Right lobe of liver (tissue), 6 donors: Measurements from ENCODE around the gene CNOT2. TPM values are rescaled to one million over a fixed set of nuclear protein-coding genes. Genes with fewer than 3 reads are reported as not detected.

Source experiments
- ATAC-seq, 4 donors: fragments of 200-7000 bp; cut with Tn5 transposase; one replicate each; pipeline ENCODE4 v1.9.1; 2020; ENCODE audit warnings: mild to moderate bottlenecking in 4 of 4, moderate library complexity in 4 of 4
- DNase-seq, 3 donors: peaks; one replicate each; pipeline ENCODE4 v3.0.0-alpha.2; 2020
- H3K27ac ChIP-seq, 3 donors: fragments of 200-600 bp; one replicate each; pipeline ENCODE4 v1.8.0; 2022
- H3K27me3 ChIP-seq, 2 donors: fragments of 200-600 bp; one replicate each; pipeline ENCODE4 v1.8.0; 2022
- H3K36me3 ChIP-seq, 4 donors: fragments of 200-600 bp; sonication (generic) in 1 of 4; one replicate each; pipeline versions ENCODE4 v1.5.1 to v1.8.0; 2017 to 2022; ENCODE audit warnings: control low read depth in 1 of 4
- H3K4me1 ChIP-seq, 4 donors: fragments of 200-600 bp; sonication (generic) in 1 of 4; one replicate each; pipeline versions ENCODE4 v1.5.1 to v1.8.0; 2017 to 2022; ENCODE audit warnings: control low read depth in 1 of 4
- H3K4me3 ChIP-seq, 3 donors: fragments of 200-600 bp; one replicate each; pipeline ENCODE4 v1.8.0; 2022
- H3K9me3 ChIP-seq, 4 donors: fragments of 200-600 bp; sonication (generic) in 1 of 4; one replicate each; pipeline versions ENCODE4 v1.5.1 to v1.8.0; 2017 to 2022; ENCODE audit warnings: control low read depth in 1 of 4
- POLR2A ChIP-seq: fragments of 450-650 bp; IDR thresholded peaks from one replicate; pipeline ENCODE4 v1.6.1; 2017; ENCODE audit warnings: antibody characterized with exemption, mild to moderate bottlenecking
- WGBS: methylation state at CpG from one replicate; pipeline ENCODE4 v1.1.6; 2018; ENCODE audit warnings: low coverage, low lambda C conversion rate; ENCODE audit not compliant: insufficient coverage; ENCODE audit errors: missing lambda C conversion rate; 5-methylcytosine and 5-hydroxymethylcytosine counted together
- intact Hi-C, 2 donors: fragments of 100-400 bp; cut with DNase I; formaldehyde crosslinking; loops; one replicate each; pipeline versions ENCODE4 v1.11.2 to v1.14.1; 2022
- total RNA-seq, 6 experiments: library from RNA; depleted of rRNA in 2 of 6; stranded (reverse); fragments of >200 nt in 2 of 6; fragmentation: NEBNext Ultra II Directional in 3 of 6; extraction: Animal tissue kit (Norgen Biotek cat#: 25700) in 3 of 6; gene quantifications; one replicate each; pipeline versions ENCODE4 v1.1.0 to v1.2.4, GENCODE V29; 2016 to 2023
- TF ChIP-seq, protein P1 (sequence below), 4 donors: fragments of 200-600 bp in 3 of 4; fragments of 450-650 bp in 1 of 4; IDR thresholded peaks; one replicate each; pipeline versions ENCODE4 v1.5.1 to v1.8.0; 2016 to 2022; ENCODE audit warnings: antibody characterized with exemption in 4 of 4, mild to moderate bottlenecking in 2 of 4
- donor health status: DM: no; HTN: yes; CAD: no.
- donor health status: DM: no; HTN: no; CAD: no.
- donor health status: DM: no; HTN: no; CAD: no.
- donor health status: DM: no; HTN: yes; CAD: no.
- donor health status: DM: no; HTN: yes; CAD: no.

The CNOT2 gene
- total RNA-seq, 6 experiments from 2014 or later: 24.6 to 65.9 (median 35.4) TPM

DNA sequence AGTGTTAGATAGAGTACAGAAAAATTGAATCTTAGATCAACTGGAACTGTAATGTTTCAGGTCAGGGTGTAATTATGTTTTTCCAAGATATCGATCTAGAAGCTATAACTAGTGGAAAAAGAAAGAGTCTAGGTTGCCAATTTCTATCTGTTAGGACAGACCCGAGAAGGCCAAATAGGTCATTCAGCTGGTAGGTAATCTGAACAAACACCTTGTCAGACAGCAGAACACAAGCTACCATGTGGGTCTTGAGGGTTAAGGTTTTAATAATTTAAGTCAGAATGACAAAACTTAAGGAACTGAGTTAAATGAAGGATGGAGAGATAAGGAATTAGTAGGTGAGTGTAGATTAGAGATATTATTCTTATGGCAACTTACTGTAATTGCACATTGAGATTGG is 78.0 kb downstream of the CNOT2 start:
- Histone ChIP-seq H3K27me3 (no peaks in the 10 kb centered on the region), H3K36me3 (no peaks in the 10 kb centered on the region), H3K4me3 (no peak overlapping the region), H3K4me1 (no peaks in the 10 kb centered on the region), H3K27ac (no peak overlapping the region), H3K9me3 (no peaks in the 10 kb centered on the region)
- intact Hi-C loops: no loop called here
- no peak for ATAC-seq
- TF ChIP-seq POLR2A: no peak
- TF ChIP-seq, protein P1, sequence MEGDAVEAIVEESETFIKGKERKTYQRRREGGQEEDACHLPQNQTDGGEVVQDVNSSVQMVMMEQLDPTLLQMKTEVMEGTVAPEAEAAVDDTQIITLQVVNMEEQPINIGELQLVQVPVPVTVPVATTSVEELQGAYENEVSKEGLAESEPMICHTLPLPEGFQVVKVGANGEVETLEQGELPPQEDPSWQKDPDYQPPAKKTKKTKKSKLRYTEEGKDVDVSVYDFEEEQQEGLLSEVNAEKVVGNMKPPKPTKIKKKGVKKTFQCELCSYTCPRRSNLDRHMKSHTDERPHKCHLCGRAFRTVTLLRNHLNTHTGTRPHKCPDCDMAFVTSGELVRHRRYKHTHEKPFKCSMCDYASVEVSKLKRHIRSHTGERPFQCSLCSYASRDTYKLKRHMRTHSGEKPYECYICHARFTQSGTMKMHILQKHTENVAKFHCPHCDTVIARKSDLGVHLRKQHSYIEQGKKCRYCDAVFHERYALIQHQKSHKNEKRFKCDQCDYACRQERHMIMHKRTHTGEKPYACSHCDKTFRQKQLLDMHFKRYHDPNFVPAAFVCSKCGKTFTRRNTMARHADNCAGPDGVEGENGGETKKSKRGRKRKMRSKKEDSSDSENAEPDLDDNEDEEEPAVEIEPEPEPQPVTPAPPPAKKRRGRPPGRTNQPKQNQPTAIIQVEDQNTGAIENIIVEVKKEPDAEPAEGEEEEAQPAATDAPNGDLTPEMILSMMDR (IDR thresholded peaks at IDR 0.05): no peak
- no peak for DNase-seq
- WGBS: 78% methylated on average over 2 of the region's 2 CpGs

DNA sequence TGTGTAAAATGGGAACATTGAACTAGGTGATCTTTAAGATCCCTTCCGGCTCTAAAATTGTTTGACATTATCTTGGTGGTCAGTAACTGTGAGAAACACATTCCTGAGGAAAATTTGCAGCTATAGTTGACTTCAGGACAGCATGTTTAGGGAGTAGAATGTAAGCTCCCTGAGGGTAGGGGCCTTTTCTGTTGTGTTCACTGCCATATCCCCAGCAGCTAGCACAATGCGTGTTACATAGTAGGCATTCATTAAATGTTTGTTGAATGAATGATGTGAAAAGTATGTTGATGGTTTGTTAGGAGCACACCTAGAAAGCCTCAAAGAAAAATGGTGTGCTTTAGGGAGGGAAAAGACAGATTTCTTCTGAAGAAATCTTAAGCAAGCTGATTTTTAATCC is 84.3 kb downstream of the CNOT2 start:
- no peaks in the 10 kb centered on the region for H3K9me3 ChIP-seq
- H3K27ac ChIP-seq: no peak overlapping the region
- no peak overlapping the region for H3K4me3 ChIP-seq
- peaks cover 0 to 5% (median 0%) of the 10 kb centered on the region in 4 donors for H3K36me3 ChIP-seq
- TF ChIP-seq, protein P1 (IDR thresholded peaks at IDR 0.05): no peak
- no peak for TF ChIP-seq POLR2A
- DNase-seq (no peak), ATAC-seq (no peak)
- intact Hi-C loops: no loop called here
- no peaks in the 10 kb centered on the region for H3K4me1 ChIP-seq
- H3K27me3 ChIP-seq: no peaks in the 10 kb centered on the region
- no CpG with 5 or more reads among the region's 2 CpGs for WGBS

DNA sequence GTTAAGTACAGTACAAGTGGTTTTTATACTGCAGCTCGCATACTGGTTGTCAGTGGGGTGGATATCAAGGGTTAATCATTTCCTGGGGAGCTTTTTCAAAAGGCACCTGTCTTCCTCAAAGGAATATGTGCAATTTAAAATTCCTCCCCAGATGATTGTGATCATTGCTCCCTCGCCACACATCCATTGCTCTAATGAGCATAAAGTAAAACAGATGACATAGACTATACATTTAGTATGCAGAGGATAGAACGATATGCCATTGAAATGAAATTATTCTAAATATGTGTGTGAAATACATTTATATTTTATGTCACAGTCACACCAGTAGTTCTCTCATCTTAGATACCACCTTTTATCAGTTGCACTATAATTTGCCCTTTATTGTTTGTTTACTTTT is 86.5 kb downstream of the CNOT2 start:
- H3K27me3 ChIP-seq: no peaks in the 10 kb centered on the region
- no peak for ATAC-seq
- H3K27ac ChIP-seq: no peak overlapping the region
- no peak for DNase-seq
- H3K4me1 ChIP-seq: no peaks in the 10 kb centered on the region
- WGBS: 98% methylated on average over 3 of the region's 3 CpGs
- intact Hi-C loops: no loop called here
- H3K36me3 ChIP-seq: peaks cover 0 to 5% (median 0%) of the 10 kb centered on the region in 4 donors
- H3K9me3 ChIP-seq: no peaks in the 10 kb centered on the region
- no peak overlapping the region for H3K4me3 ChIP-seq
- TF ChIP-seq, protein P1 (IDR thresholded peaks at IDR 0.05): no peak
- no peak for TF ChIP-seq POLR2A

DNA sequence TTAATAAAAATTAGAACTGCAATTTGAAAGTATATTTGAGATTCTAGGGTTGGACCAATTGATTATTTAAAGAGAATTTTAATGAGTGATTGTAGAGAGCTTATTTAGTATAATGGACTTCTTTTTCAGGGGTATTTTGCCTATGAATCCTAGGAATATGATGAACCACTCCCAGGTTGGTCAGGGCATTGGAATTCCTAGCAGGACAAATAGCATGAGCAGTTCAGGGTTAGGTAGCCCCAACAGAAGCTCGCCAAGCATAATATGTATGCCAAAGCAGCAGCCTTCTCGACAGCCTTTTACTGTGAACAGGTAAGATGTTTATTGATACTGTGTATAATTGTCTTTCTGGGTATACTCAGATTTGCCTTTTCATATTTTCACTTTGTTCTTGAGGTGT is 86.9 kb downstream of the CNOT2 start:
- no peaks in the 10 kb centered on the region for H3K9me3 ChIP-seq
- no peaks in the 10 kb centered on the region for H3K27me3 ChIP-seq
- H3K36me3 ChIP-seq: peaks cover 0 to 5% (median 2%) of the 10 kb centered on the region in 4 donors
- ATAC-seq: no peak
- DNase-seq: no peak
- H3K27ac ChIP-seq: no peak overlapping the region
- intact Hi-C loops: no loop called here
- no peak overlapping the region for H3K4me3 ChIP-seq
- 100% methylated on average over 1 of the region's 2 CpGs for WGBS
- H3K4me1 ChIP-seq: no peaks in the 10 kb centered on the region
- TF ChIP-seq, protein P1 (IDR thresholded peaks at IDR 0.05): no peak
- TF ChIP-seq POLR2A: no peak

DNA sequence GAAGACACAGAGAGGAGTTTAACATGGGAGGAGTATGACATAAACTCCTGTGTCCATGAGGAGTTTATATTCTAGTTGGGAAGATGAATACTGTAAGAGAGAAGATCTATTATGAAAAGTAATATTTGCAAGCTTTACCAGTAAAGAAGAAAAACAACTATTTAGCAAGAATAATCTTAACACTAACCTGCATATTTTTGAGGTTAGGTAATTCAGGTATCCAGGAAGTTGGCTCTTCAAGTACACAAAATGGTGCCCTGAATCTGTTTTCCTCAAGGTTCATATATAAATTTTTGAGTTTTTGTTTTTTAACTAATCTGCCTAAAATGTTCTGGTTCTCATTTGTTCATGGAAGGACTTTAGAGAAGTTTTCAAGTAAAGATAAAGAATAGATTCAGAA is 89.0 kb downstream of the CNOT2 start:
- no peak overlapping the region for H3K4me3 ChIP-seq
- intact Hi-C loops: no loop called here
- peaks cover 0 to 12% (median 3%) of the 10 kb centered on the region in 4 donors for H3K36me3 ChIP-seq
- ATAC-seq (no peak), DNase-seq (no peak)
- H3K27ac ChIP-seq: no peak overlapping the region
- no peaks in the 10 kb centered on the region for H3K9me3 ChIP-seq
- TF ChIP-seq, protein P1 (IDR thresholded peaks at IDR 0.05): no peak
- no peak for TF ChIP-seq POLR2A
- no peaks in the 10 kb centered on the region for H3K4me1 ChIP-seq
- no peaks in the 10 kb centered on the region for H3K27me3 ChIP-seq
